ENCODE data around the gene PPFIA1. TPM values are rescaled to one million over a fixed set of nuclear protein-coding genes. Genes with fewer than 3 reads are reported as not detected.

The PPFIA1 gene
- total and polyA plus RNA-seq, 2 of the 13 experiments (the other 11 are each of a cell fraction or from before 2014, with no cell fraction given): 29.9 to 45.2 TPM

DNA sequence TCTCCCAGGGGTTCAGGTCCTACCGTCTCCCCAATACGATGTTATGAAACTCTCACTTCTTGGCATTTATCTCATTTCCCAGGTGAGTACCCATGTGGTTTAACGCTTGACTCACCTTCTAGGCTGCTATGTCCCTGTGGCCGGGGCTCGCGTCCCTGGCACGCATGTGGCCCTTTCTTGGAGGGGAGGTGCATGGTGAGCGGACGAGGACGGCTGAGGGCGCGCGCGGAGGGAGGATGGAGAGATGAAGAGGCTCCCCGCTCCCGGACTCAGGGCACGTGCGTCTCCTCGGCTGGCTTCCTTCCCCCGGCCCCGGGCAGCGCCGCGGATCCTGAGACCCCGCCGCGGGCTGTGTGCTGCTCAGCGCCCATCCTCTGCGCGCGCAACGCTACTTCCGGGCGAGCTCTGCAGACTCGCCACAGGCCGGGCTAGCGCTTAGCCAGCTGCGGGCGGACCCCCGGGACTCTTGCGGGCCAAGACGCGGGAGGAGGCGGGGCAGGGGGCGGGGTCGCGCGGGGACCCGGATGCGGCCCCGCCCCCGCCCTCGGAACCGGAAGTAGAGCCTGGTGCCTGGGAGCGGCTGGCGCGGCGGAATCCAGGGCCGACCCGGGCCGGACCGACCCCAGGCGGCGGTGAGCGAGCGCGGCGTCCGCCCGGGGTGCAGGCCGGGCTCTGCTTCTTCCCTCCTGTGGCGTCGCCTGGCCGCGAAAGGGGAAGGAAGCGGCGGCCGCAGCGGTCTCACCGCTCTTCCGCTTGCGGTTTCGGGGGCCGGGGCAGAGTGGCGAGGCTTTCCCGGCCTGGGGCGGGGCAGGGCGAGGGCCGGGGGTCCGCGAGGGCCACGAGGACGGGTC is 127.7 kb downstream of the PPFIA1 start, which contains the start of gene CTTN (continued):
- TF ChIP-seq, protein P1, sequence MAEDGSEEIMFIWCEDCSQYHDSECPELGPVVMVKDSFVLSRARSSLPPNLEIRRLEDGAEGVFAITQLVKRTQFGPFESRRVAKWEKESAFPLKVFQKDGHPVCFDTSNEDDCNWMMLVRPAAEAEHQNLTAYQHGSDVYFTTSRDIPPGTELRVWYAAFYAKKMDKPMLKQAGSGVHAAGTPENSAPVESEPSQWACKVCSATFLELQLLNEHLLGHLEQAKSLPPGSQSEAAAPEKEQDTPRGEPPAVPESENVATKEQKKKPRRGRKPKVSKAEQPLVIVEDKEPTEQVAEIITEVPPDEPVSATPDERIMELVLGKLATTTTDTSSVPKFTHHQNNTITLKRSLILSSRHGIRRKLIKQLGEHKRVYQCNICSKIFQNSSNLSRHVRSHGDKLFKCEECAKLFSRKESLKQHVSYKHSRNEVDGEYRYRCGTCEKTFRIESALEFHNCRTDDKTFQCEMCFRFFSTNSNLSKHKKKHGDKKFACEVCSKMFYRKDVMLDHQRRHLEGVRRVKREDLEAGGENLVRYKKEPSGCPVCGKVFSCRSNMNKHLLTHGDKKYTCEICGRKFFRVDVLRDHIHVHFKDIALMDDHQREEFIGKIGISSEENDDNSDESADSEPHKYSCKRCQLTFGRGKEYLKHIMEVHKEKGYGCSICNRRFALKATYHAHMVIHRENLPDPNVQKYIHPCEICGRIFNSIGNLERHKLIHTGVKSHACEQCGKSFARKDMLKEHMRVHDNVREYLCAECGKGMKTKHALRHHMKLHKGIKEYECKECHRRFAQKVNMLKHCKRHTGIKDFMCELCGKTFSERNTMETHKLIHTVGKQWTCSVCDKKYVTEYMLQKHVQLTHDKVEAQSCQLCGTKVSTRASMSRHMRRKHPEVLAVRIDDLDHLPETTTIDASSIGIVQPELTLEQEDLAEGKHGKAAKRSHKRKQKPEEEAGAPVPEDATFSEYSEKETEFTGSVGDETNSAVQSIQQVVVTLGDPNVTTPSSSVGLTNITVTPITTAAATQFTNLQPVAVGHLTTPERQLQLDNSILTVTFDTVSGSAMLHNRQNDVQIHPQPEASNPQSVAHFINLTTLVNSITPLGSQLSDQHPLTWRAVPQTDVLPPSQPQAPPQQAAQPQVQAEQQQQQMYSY (CRISPR knock-in tag; IDR thresholded peaks at IDR 0.05): 0 out of 2 replicates have a peak, but pooled peaks have one; percentile 35
- TF ChIP-seq NAIF1 (CRISPR knock-in tag; IDR thresholded peaks at IDR 0.05; ENCODE audit: borderline replicate concordance): no peak; the same call in 1 of the 2 replicates
- TF ChIP-seq FOXA1 (IDR thresholded peaks at IDR 0.05): no peak
- TF ChIP-seq FOXA1 (CRISPR knock-in tag; IDR thresholded peaks at IDR 0.05): no peak
- TF ChIP-seq, protein P2, sequence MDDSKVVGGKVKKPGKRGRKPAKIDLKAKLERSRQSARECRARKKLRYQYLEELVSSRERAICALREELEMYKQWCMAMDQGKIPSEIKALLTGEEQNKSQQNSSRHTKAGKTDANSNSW (CRISPR knock-in tag; IDR thresholded peaks at IDR 0.05; ENCODE audit: borderline replicate concordance): no peak
- TF ChIP-seq, protein P3, sequence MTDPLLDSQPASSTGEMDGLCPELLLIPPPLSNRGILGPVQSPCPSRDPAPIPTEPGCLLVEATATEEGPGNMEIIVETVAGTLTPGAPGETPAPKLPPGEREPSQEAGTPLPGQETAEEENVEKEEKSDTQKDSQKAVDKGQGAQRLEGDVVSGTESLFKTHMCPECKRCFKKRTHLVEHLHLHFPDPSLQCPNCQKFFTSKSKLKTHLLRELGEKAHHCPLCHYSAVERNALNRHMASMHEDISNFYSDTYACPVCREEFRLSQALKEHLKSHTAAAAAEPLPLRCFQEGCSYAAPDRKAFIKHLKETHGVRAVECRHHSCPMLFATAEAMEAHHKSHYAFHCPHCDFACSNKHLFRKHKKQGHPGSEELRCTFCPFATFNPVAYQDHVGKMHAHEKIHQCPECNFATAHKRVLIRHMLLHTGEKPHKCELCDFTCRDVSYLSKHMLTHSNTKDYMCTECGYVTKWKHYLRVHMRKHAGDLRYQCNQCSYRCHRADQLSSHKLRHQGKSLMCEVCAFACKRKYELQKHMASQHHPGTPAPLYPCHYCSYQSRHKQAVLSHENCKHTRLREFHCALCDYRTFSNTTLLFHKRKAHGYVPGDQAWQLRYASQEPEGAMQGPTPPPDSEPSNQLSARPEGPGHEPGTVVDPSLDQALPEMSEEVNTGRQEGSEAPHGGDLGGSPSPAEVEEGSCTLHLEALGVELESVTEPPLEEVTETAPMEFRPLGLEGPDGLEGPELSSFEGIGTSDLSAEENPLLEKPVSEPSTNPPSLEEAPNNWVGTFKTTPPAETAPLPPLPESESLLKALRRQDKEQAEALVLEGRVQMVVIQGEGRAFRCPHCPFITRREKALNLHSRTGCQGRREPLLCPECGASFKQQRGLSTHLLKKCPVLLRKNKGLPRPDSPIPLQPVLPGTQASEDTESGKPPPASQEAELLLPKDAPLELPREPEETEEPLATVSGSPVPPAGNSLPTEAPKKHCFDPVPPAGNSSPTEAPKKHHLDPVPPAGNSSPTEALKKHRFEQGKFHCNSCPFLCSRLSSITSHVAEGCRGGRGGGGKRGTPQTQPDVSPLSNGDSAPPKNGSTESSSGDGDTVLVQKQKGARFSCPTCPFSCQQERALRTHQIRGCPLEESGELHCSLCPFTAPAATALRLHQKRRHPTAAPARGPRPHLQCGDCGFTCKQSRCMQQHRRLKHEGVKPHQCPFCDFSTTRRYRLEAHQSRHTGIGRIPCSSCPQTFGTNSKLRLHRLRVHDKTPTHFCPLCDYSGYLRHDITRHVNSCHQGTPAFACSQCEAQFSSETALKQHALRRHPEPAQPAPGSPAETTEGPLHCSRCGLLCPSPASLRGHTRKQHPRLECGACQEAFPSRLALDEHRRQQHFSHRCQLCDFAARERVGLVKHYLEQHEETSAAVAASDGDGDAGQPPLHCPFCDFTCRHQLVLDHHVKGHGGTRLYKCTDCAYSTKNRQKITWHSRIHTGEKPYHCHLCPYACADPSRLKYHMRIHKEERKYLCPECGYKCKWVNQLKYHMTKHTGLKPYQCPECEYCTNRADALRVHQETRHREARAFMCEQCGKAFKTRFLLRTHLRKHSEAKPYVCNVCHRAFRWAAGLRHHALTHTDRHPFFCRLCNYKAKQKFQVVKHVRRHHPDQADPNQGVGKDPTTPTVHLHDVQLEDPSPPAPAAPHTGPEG (CRISPR knock-in tag; IDR thresholded peaks at IDR 0.05): peak; percentile 35; the same call in 1 of the 2 replicates
- 0 out of 2 replicates have a peak, but pooled peaks have one; percentile 53 for TF ChIP-seq SP5 (CRISPR knock-in tag; IDR thresholded peaks at IDR 0.05; ENCODE audit: borderline replicate concordance, low read depth)
- TF ChIP-seq, protein P4, sequence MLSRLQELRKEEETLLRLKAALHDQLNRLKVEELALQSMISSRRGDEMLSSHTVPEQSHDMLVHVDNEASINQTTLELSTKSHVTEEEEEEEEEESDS (CRISPR knock-in tag; IDR thresholded peaks at IDR 0.05; ENCODE audit: borderline replicate concordance): no peak
- TF ChIP-seq STAT5B (CRISPR knock-in tag; IDR thresholded peaks at IDR 0.05): peak; percentile 30; the same call in 1 of the 2 replicates
- TF ChIP-seq ZNF724P (CRISPR knock-in tag; IDR thresholded peaks at IDR 0.05; ENCODE audit: borderline replicate concordance): 0 out of 2 replicates have a peak, but pooled peaks have one; percentile 13
- TF ChIP-seq, protein P5, sequence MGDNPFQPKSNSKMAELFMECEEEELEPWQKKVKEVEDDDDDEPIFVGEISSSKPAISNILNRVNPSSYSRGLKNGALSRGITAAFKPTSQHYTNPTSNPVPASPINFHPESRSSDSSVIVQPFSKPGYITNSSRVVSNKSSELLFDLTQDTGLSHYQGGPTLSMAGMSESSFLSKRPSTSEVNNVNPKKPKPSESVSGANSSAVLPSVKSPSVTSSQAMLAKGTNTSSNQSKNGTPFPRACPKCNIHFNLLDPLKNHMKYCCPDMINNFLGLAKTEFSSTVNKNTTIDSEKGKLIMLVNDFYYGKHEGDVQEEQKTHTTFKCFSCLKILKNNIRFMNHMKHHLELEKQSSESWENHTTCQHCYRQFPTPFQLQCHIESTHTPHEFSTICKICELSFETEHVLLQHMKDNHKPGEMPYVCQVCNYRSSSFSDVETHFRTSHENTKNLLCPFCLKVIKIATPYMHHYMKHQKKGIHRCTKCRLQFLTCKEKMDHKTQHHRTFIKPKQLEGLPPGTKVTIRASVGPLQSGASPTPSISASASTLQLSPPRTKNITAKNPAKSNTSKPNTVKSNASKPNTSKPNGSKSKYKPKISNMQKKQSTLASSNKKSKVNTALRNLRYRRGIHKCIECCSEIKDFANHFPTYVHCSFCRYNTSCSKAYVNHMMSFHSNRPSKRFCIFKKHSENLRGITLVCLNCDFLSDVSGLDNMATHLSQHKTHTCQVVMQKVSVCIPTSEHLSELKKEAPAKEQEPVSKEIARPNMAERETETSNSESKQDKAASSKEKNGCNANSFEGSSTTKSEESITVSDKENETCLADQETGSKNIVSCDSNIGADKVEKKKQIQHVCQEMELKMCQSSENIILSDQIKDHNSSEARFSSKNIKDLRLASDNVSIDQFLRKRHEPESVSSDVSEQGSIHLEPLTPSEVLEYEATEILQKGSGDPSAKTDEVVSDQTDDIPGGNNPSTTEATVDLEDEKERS (CRISPR knock-in tag; IDR thresholded peaks at IDR 0.05): peak; percentile 57; the same call in 1 of the 2 replicates
- TF ChIP-seq FOXO1 (CRISPR knock-in tag; IDR thresholded peaks at IDR 0.05): no peak
- 0 out of 2 replicates have a peak, but pooled peaks have one; percentile 49 for TF ChIP-seq NFKBIZ (CRISPR knock-in tag; IDR thresholded peaks at IDR 0.05)
- peak; percentile 91 for TF ChIP-seq FOXC1 (CRISPR knock-in tag; IDR thresholded peaks at IDR 0.05; ENCODE audit: borderline replicate concordance)

Measured in HepG2 (cell line).